SK-N-SH (cell line): ENCODE results near the gene ZFYVE16. TPM values are rescaled to one million over a fixed set of nuclear protein-coding genes. Genes with fewer than 3 reads are reported as not detected.

Source experiments
- CTCF ChIA-PET: fragments of 300-600, 350-600 bp; formaldehyde crosslinking; extraction: SDS; loops from one replicate; lab custom pipeline; 2021; lab: Yijun Ruan, JAX
- POLR2A ChIA-PET: fragments of 350-600 bp; sonication (Branson Sonifier 250); formaldehyde crosslinking; extraction: SDS; loops from one replicate; lab custom pipeline; 2020; ENCODE audit warnings: antibody characterized with exemption, inconsistent platforms; lab: Yijun Ruan, JAX
- DNase-seq: peaks from one replicate; pipeline ENCODE4 v3.0.0; 2012
- H2AFZ ChIP-seq: fragments of 200-600 bp; sonication (generic); 2 replicates; pipeline ENCODE4 v1.8.1; 2016; ENCODE audit warnings: antibody characterized with exemption, mild to moderate bottlenecking, low read depth
- H3F3A ChIP-seq: fragments of 200-600 bp; sonication (generic); replicated peaks from 2 replicates; pipeline ENCODE3; 2016; ENCODE audit warnings: antibody characterized with exemption, mild to moderate bottlenecking; ENCODE audit not compliant: insufficient read depth
- H3K27ac ChIP-seq, 2 experiments: fragments of 200-500 bp in 1 of 2; fragments of 200-600 bp in 1 of 2; sonication (Bioruptor generic) in 1 of 2; sonication (generic), shearing (Covaris generic) in 1 of 2; 2 replicates each; pipeline versions ENCODE4 v1.5.1 to v1.6.1; 2014 to 2016; ENCODE audit warnings: low read depth in 2 of 2, inconsistent platforms in 1 of 2, low read length in 1 of 2, mild to moderate bottlenecking in 1 of 2, mixed read lengths in 1 of 2
- H3K27me3 ChIP-seq: fragments of 200-600 bp; sonication (generic), shearing (Covaris generic); 2 replicates; pipeline ENCODE4 v1.6.1; 2016; ENCODE audit warnings: mixed run types; ENCODE audit not compliant: insufficient read depth
- H3K36me3 ChIP-seq, 2 experiments: fragments of 200-500 bp in 1 of 2; fragments of 200-600 bp in 1 of 2; sonication (Bioruptor generic) in 1 of 2; sonication (generic) in 1 of 2; replicated peaks in 1 of 2; 2 replicates each; pipeline versions ENCODE3 to v1.5.1; 2014 to 2016; ENCODE audit warnings: low read length in 1 of 2, mild to moderate bottlenecking in 1 of 2; ENCODE audit not compliant: insufficient read depth in 2 of 2, control insufficient read depth in 1 of 2
- H3K4me1 ChIP-seq, 2 experiments: fragments of 200-500 bp in 1 of 2; fragments of 200-600 bp in 1 of 2; sonication (Bioruptor generic) in 1 of 2; sonication (generic), shearing (Covaris generic) in 1 of 2; 2 replicates each; pipeline versions ENCODE4 v1.5.1 to v1.6.1; 2014 to 2016; ENCODE audit warnings: low read depth in 1 of 2, low read length in 1 of 2, mixed run types in 1 of 2; ENCODE audit not compliant: insufficient read depth in 2 of 2, control insufficient read depth in 1 of 2
- H3K4me2 ChIP-seq: fragments of 200-600 bp; sonication (generic), shearing (Covaris generic); 2 replicates; pipeline ENCODE4 v1.6.1; 2017; ENCODE audit warnings: mixed run types
- H3K4me3 ChIP-seq, 2 experiments: fragments of 200-500 bp in 1 of 2; fragments of 200-600 bp in 1 of 2; sonication (Bioruptor generic) in 1 of 2; sonication (generic), shearing (Covaris generic) in 1 of 2; 2 replicates each; pipeline versions ENCODE4 v1.5.1 to v1.8.1; 2014 to 2016; ENCODE audit warnings: low read depth in 2 of 2, inconsistent platforms in 1 of 2, low read length in 1 of 2, mild to moderate bottlenecking in 1 of 2, mixed read lengths in 1 of 2, moderate library complexity in 1 of 2
- H3K79me2 ChIP-seq: fragments of 200-600 bp; sonication (generic); 2 replicates; pipeline ENCODE4 v1.8.1; 2017; ENCODE audit warnings: mild to moderate bottlenecking; ENCODE audit not compliant: insufficient read depth
- H3K9ac ChIP-seq: fragments of 200-600 bp; sonication (generic); 2 replicates; pipeline ENCODE4 v1.6.1; 2017; ENCODE audit warnings: mixed run types
- H3K9me2 ChIP-seq: fragments of 200-600 bp; sonication (generic); 2 replicates; pipeline ENCODE4 v1.6.1; 2017; ENCODE audit warnings: mixed run types
- H3K9me3 ChIP-seq: fragments of 200-600 bp; sonication (generic); 2 replicates; pipeline ENCODE4 v1.6.1; 2017; ENCODE audit warnings: mixed run types, mild to moderate bottlenecking, moderate library complexity
- H4K20me1 ChIP-seq: fragments of 200-600 bp; sonication (generic); 2 replicates; pipeline ENCODE4 v1.6.1; 2017; ENCODE audit warnings: mild to moderate bottlenecking, mixed run types; ENCODE audit not compliant: insufficient read depth
- CTCF ChIP-seq: fragments of 200-600 bp; sonication (generic); IDR thresholded peaks from 2 replicates; pipeline ENCODE4 v1.6.1; 2017; ENCODE audit warnings: antibody characterized with exemption, mild to moderate bottlenecking, moderate library complexity
- ELF1 ChIP-seq: IDR thresholded peaks from 2 replicates; pipeline ENCODE4 v1.4.0; 2012
- EP300 ChIP-seq, 2 experiments: IDR thresholded peaks; 2 replicates each; pipeline versions ENCODE4 v1.4.0 to v1.6.1; 2012; ENCODE audit warnings: borderline replicate concordance in 1 of 2, low read depth in 1 of 2, low read length in 1 of 2
- FOSL2 ChIP-seq: IDR thresholded peaks from 2 replicates; pipeline ENCODE4 v1.4.0; 2012; ENCODE audit warnings: low read depth, mild to moderate bottlenecking, moderate library complexity, borderline replicate concordance
- FOXJ3 ChIP-seq: sonication (generic); formaldehyde crosslinking; IDR thresholded peaks from 2 replicates; pipeline ENCODE4 v1.5.1; 2020; ENCODE audit warnings: mild to moderate bottlenecking, missing genetic modification reagents
- FOXM1 ChIP-seq: IDR thresholded peaks from 2 replicates; pipeline ENCODE4 v1.4.0; 2012; ENCODE audit warnings: low read depth, mild to moderate bottlenecking
- GABPA ChIP-seq: IDR thresholded peaks from 2 replicates; pipeline ENCODE4 v1.4.0; 2012; ENCODE audit warnings: low read depth, mild to moderate bottlenecking
- GATA2 ChIP-seq: sonication (generic); formaldehyde crosslinking; IDR thresholded peaks from 2 replicates; pipeline ENCODE4 v1.5.0; 2020; ENCODE audit warnings: mild to moderate bottlenecking, missing genetic modification reagents
- IRF3 ChIP-seq: fragments of 150-350 bp; IDR thresholded peaks from 2 replicates; pipeline ENCODE4 v1.6.1; 2016; ENCODE audit warnings: mild to moderate bottlenecking, low read depth, low read length
- MEF2A ChIP-seq: IDR thresholded peaks from 2 replicates; pipeline ENCODE4 v1.4.0; 2012; ENCODE audit warnings: low read depth, borderline replicate concordance
- MXI1 ChIP-seq: IDR thresholded peaks from 2 replicates; pipeline ENCODE4 v1.6.1; 2012; ENCODE audit warnings: mild to moderate bottlenecking, low read depth, low read length, improper control_type of control experiment
- NRF1 ChIP-seq: IDR thresholded peaks from 2 replicates; pipeline ENCODE4 v1.6.1; 2012; ENCODE audit warnings: low read depth, mild to moderate bottlenecking, low read length
- PBX3 ChIP-seq: IDR thresholded peaks from 2 replicates; pipeline ENCODE4; 2012
- RAD21 ChIP-seq: IDR thresholded peaks from 2 replicates; pipeline ENCODE4 v1.6.1; 2012; ENCODE audit warnings: mild to moderate bottlenecking, low read length
- RFX5 ChIP-seq: IDR thresholded peaks from 2 replicates; pipeline ENCODE4 v1.6.1; 2012; ENCODE audit warnings: mild to moderate bottlenecking, improper control_type of control experiment, low read length
- RXRA ChIP-seq: IDR thresholded peaks from 2 replicates; pipeline ENCODE4 v1.4.0; 2012; ENCODE audit warnings: low read depth, mild to moderate bottlenecking, borderline replicate concordance
- SIN3A ChIP-seq: IDR thresholded peaks from 2 replicates; pipeline ENCODE4 v1.6.1; 2012; ENCODE audit warnings: low read depth, mild to moderate bottlenecking, low read length, moderate library complexity, borderline replicate concordance
- SMC3 ChIP-seq: IDR thresholded peaks from 2 replicates; pipeline ENCODE4 v1.6.1; 2012; ENCODE audit warnings: low read depth, low read length, improper control_type of control experiment
- TAF1 ChIP-seq: IDR thresholded peaks from 2 replicates; pipeline ENCODE4 v1.6.1; 2012; ENCODE audit warnings: low read depth, mild to moderate bottlenecking, low read length, moderate library complexity, borderline replicate concordance
- TCF12 ChIP-seq: IDR thresholded peaks from 2 replicates; pipeline ENCODE4 v1.4.0; 2012
- TEAD4 ChIP-seq: IDR thresholded peaks from 2 replicates; pipeline ENCODE4 v1.4.0; 2012; ENCODE audit warnings: mild to moderate bottlenecking, borderline replicate concordance; ENCODE audit not compliant: insufficient read depth
- USF1 ChIP-seq: IDR thresholded peaks from 2 replicates; pipeline ENCODE4 v1.4.0; 2012; ENCODE audit warnings: low read depth, borderline replicate concordance
- YY1 ChIP-seq: IDR thresholded peaks from 2 replicates; pipeline ENCODE4 v1.4.0; 2012; ENCODE audit warnings: low read depth, mild to moderate bottlenecking
- WGBS: methylation state at CpG from one replicate; pipeline ENCODE4 v1.1.6; 2017; ENCODE audit warnings: low lambda C conversion rate; 5-methylcytosine and 5-hydroxymethylcytosine counted together
- polyA plus RNA-seq, 3 experiments: library from polyadenylated mRNA; depleted of rRNA; stranded (reverse); fragments of >200 nt; gene quantifications; 2 replicates each; pipeline ENCODE4 v1.2.3, GENCODE V29; 2012

Gene ZFYVE16
- polyA plus RNA-seq, 1 of the 3 experiments (the other 2 are of a cell fraction) = 3.3 TPM

- CTCF ChIA-PET = no interaction called here
- Histone ChIP-seq H2AFZ (no peak overlapping the region), H4K20me1 (peaks cover 10% of the 10 kb centered on the region; the same call in 1 of the 2 replicates), H3K4me2 (no peak overlapping the region), H3K9me3 (no peaks in the 10 kb centered on the region), H3F3A (no peaks in the 10 kb centered on the region), H3K36me3 (peaks cover 3 to 23% of the 10 kb centered on the region in 2 experiments), H3K4me1 (peaks cover 3 to 11% of the 10 kb centered on the region in 2 experiments; a peak in 3 of 4 replicates), H3K27ac (no peak overlapping the region), H3K9ac (no peak overlapping the region), H3K4me3 (no peak overlapping the region), H3K9me2 (0 out of 2 replicates have a peak, but pooled peaks cover 2% of the 10 kb centered on the region), H3K79me2 (peaks cover 96% of the 10 kb centered on the region), H3K27me3 (no peaks in the 10 kb centered on the region)
- TF ChIP-seq NRF1 (no peak), MXI1 (no peak), FOXJ3 (no peak), IRF3 (no peak), TEAD4 (no peak), TAF1 (no peak), RAD21 (no peak)
- POLR2A ChIA-PET = no interaction called here
- no peak for DNase-seq
- 96% methylated on average over 1 of the region's 1 CpG for WGBS
Measured at GRCh38 chr5:80414113-80414512, 6.2 kb downstream of the ZFYVE16 start.

GRCh38 chr5:80417973-80418372, 10.1 kb downstream of the ZFYVE16 start:
- TF ChIP-seq GATA2 (CRISPR knock-in tag) (no peak), FOSL2 (no peak), GABPA (no peak), MEF2A (no peak), RXRA (no peak), TEAD4 (no peak), TCF12 (no peak), EP300 (IDR thresholded peaks at IDR 0.05; ENCODE audit: borderline replicate concordance in 1 of 2, low read depth in 1 of 2, low read length in 1 of 2) (no peak), SIN3A (no peak), CTCF (no peak), SMC3 (no peak), TAF1 (no peak), NRF1 (no peak), FOXM1 (no peak), PBX3 (no peak), YY1 (no peak), FOXJ3 (no peak), ELF1 (no peak), USF1 (no peak), RFX5 (no peak)
- H3K36me3 ChIP-seq = peaks cover 0 to 20% of the 10 kb centered on the region in 2 experiments

More at GRCh38 chr5:80417973-80418372, 10.1 kb downstream of the ZFYVE16 start:
- CTCF ChIA-PET = interaction anchor here (1.0 kb wide), 1 partner anchor 9 kb away, joined by 3 read pairs; no protein-coding TSS in a partner anchor
- Histone ChIP-seq H3K9me2 (0 out of 2 replicates have a peak, but pooled peaks cover 2% of the 10 kb centered on the region), H3K4me1 (no peaks in the 10 kb centered on the region), H3K27me3 (no peaks in the 10 kb centered on the region), H3K9me3 (no peaks in the 10 kb centered on the region; the same call in 1 of the 2 replicates), H2AFZ (no peak overlapping the region), H3K4me2 (no peak overlapping the region), H3K9ac (no peak overlapping the region), H4K20me1 (0 out of 2 replicates have a peak, but pooled peaks cover 10% of the 10 kb centered on the region), H3K79me2 (peaks cover 95% of the 10 kb centered on the region), H3K4me3 (no peak overlapping the region), H3K27ac (no peak overlapping the region), H3F3A (no peaks in the 10 kb centered on the region)
- POLR2A ChIA-PET = no interaction called here
- 89% methylated on average over 1 of the region's 1 CpG for WGBS
- DNase-seq = no peak
